Measurements from ENCODE around the gene RNASE4. TPM values are rescaled to one million over a fixed set of nuclear protein-coding genes. Genes with fewer than 3 reads are reported as not detected.
A peak's percentile ranks its signal among the peaks of the same experiment; 100 is the strongest.

Gene RNASE4
- total RNA-seq, 1 experiment from 2014 or later: not detected

DNA sequence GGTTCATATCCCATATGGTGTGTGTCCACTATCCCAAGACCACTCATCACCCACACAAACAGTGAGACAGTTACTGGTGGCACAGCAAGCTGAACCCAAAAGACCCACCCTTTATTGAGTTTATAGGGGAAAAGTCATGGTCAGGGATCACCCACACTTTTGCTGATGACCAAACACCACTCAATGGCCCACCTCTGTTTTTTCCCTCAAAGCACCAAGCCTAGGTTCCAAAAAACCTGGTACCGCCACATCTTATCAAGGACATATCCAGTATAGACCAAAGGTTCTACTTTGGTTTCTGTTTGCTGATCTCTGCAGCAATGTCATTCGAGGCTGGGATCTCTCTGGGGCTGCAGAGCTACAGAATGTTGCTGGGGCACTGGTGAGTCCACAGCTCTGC lies 23.2 kb upstream of the RNASE4 start:
- Histone ChIP-seq H3K14ac (ENCODE audit: insufficient read depth, low read length) (no peak overlapping the region), H2BK20ac (ENCODE audit: low read depth, low read length, poor library complexity, severe bottlenecking) (no peak overlapping the region), H4K91ac (ENCODE audit: insufficient read length, low read depth, low read length) (no peak overlapping the region), H4K20me1 (ENCODE audit: control insufficient read depth, insufficient read depth, insufficient read length) (no peaks in the 10 kb centered on the region), H4K8ac (replicated peaks; ENCODE audit: insufficient read length, low read depth, low read length) (no peak overlapping the region), H3K79me1 (ENCODE audit: insufficient read depth, low read depth, low read length, poor library complexity, severe bottlenecking) (no peaks in the 10 kb centered on the region), H2BK12ac (ENCODE audit: insufficient read length, low read depth, low read length) (no peak overlapping the region), H3K4me1 (ENCODE audit: insufficient read depth, low read length) (no peaks in the 10 kb centered on the region), H2BK120ac (ENCODE audit: low read depth, low read length, poor library complexity, severe bottlenecking) (no peak overlapping the region), H3K9me3 (ENCODE audit: control insufficient read depth, low read depth, low read length) (no peaks in the 10 kb centered on the region), H3K56ac (ENCODE audit: insufficient read length, low read depth, low read length) (no peak overlapping the region), H3K9ac (ENCODE audit: extremely low read depth, insufficient read length, low read length) (no peak overlapping the region), H3K4ac (ENCODE audit: low read depth, low read length) (no peak overlapping the region), H3K27ac (ENCODE audit: insufficient read length, low read depth, low read length) (no peak overlapping the region), H2AFZ (ENCODE audit: low read length) (no peak overlapping the region), H3K79me2 (ENCODE audit: insufficient read depth, low read length) (no peaks in the 10 kb centered on the region), H3K18ac (ENCODE audit: insufficient read length, low read depth, low read length) (no peak overlapping the region), H2AK5ac (ENCODE audit: insufficient read length, low read length) (no peak overlapping the region), H2BK5ac (ENCODE audit: insufficient read length, low read length) (no peak overlapping the region), H3K27me3 (ENCODE audit: insufficient read depth, low read length) (no peaks in the 10 kb centered on the region; the same call in 1 of the 2 replicates), H3T11ph (ENCODE audit: low read length) (no peak overlapping the region), H3K4me2 (ENCODE audit: insufficient read depth, insufficient read length, low read length) (no peak overlapping the region), H2BK15ac (ENCODE audit: low read depth, low read length) (no peak overlapping the region), H3K23ac (ENCODE audit: insufficient read length, low read depth, low read length) (no peak overlapping the region), H4K5ac (ENCODE audit: insufficient read length, low read depth, low read length) (no peak overlapping the region), H3K23me2 (ENCODE audit: insufficient read length, low read depth, low read length, poor library complexity, severe bottlenecking) (peaks cover 6% of the 10 kb centered on the region)
- WGBS (ENCODE audit: extremely low coverage, insufficient read length, low lambda C conversion rate): no CpG with 5 or more reads among the region's 2 CpGs
- peak overlapping the region in 1 of 2 experiments; percentile 30; a peak in 1 of 5 replicates for H3K4me3 Mint-ChIP-seq
- H3K4me1 Mint-ChIP-seq: peaks cover 23 to 26% of the 10 kb centered on the region in 2 experiments
- TF ChIP-seq CTCF (conservative IDR thresholded peaks at IDR 0.05): no peak
- no peak for DNase-seq
- H3K36me3 Mint-ChIP-seq (ENCODE audit: insufficient read depth in 1 of 3, low read depth in 3 of 3): no peaks in the 10 kb centered on the region
- no peaks in the 10 kb centered on the region; a peak in 2 of 5 replicates for H3K9me3 Mint-ChIP-seq
- no peak overlapping the region for H3K27ac Mint-ChIP-seq
- H3K27me3 Mint-ChIP-seq (ENCODE audit: low read depth): peaks cover 55% of the 10 kb centered on the region
